T-helper 1 cell treated with Interleukin-12 subunit alpha and Interleukin-12 subunit beta and Interleukin-4 antibody, amounts not matched to agents 30 ng/mL and 1 ng/mL, for 36 hours (primary cell): Measurements from ENCODE around the gene SLC29A1. TPM values are rescaled to one million over a fixed set of nuclear protein-coding genes. Genes with fewer than 3 reads are reported as not detected.
"Not testable (repeated sequence)": the region's sequence is repeated elsewhere in the genome, so short reads cannot be mapped to it uniquely, and the experiment has no call there.

Experiments
- intact Hi-C: fragments of 100-400 bp; cut with micrococcal nuclease; formaldehyde crosslinking; loops from one replicate; pipeline ENCODE4 v1.15.1; 2024
- total RNA-seq: library from RNA; stranded (reverse); gene quantifications from 2 replicates; pipeline ENCODE4 v1.2.3, GENCODE V29; 2022

Gene SLC29A1
- total RNA-seq, 1 donor from 2014 or later = 33.5 TPM

DNA sequence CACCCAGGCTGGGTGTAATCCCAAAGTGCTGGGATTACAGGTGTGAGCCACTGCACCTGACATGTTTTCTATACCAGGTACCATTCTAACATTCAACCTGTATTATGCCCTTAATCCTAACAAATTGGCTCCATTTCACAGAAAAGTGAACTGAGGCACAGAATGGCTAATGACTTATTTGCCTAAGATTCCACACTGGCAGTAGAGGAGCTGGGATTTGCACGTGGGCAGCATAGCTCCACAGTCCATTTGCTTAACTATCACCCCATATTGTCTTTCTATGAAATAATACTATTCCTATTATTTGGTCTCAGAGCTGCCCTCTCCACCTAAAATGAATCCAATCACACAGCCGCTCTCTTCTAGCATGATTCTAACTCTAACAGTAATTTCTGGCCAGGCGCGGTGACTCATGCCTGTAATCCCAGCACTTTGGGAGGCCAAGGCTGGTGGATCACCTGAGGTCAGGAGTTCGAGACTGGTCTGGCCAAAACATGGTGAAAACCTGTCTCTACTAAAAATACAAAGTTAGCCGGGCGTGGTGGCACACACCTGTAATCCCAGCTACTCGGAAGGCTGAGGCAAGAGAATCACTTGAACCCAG, 30.0 kb upstream of the SLC29A1 start:
- intact Hi-C loops = no loop called here

DNA sequence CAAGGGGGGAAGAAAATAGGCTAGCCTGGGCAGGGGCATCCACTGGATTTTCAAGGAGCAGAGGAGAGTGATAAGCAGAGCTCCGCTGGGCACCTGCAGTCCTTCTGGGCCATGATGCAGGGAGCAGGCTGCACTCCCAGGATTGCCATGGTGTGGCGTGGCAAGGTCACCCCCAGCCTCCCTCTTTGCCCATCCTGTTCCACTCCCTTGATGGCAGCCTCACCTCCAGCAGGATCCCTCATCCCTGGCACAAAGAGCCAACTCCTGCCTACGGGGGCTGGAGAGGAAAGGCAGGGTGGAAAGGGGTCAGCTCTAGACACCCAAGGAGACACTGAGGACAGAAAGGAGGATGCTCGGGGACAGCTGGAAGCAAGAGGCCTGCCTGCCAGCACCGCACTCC, 29.1 kb upstream of the SLC29A1 start:
- intact Hi-C loops = no loop called here

DNA sequence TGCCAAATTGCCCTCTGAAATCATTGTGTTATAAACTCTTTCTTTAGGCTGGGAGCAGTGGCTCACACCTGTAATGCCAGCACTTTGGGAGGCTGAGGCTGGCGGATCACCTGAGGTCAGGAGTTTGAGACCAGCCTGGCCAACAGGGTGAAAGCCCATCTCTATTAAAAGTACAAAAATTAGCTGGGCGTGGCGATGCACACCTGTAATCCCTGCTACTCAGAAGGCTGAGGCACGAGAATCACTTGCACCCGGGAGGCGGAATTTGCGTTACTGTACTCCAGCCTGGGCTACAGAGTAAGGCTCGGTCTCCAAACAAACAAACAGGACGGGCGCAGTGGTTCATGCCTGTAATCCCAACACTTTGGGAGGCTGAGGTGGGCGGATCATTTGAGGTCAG, 27.0 kb upstream of the SLC29A1 start:
- intact Hi-C loops = not testable (repeated sequence)

DNA sequence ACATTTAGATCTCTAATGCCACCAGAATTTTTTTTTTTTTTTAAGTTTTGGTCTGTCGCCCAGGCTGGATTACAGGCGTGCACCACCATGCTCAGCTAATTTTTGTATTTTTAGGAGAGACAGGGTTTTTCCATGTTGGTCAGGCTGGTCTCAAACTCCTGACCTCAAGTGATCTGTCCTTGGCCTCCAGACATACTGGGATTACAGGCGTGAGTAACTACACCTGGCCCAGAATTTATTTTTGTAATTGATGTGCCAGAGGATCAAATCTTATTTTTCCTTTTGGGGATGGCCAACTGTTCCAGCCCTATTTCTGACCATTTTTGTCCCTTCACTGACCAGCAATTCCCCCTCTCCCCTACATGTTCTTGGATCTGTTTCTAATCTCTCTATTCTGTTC, 24.7 kb upstream of the SLC29A1 start:
- intact Hi-C loops = no loop called here

DNA sequence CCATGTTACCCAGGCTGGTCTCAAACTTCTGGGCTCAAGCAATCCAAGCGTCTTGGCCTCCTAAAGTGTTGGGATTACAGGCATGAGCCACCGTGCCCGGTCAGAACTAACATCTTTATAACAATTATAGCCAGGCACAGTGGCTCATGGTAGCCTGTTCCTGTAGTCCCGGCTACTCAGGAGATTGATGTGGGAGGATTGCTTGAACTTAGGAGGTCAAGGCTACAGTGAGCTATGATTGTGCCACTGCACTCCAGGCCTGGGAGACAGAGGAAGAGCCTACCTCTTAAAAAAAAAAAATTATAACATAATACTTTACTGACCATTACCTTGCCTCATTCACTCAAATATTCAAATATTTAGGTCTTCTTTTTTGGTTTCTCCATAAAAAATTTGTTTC, 23.5 kb upstream of the SLC29A1 start:
- intact Hi-C loops = no loop called here

DNA sequence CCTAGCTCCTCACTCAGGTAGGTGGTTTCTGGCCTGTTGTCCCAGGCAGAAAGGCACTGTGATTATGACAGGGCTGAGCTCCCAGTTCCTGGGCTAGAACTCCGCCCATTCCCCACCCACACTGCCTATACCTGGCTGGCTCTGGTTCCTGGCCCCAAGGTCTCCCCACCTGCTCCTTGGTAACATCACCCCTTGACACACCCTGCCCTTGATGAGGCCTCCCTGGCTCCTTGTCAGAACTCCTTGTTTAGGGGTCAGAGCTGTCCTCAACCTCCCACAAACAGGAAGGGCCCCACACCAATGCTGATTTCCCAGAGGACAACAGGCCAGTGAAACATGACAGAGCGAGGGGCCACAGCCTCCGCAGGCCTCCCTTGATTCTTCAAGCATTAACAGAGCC, 22.2 kb upstream of the SLC29A1 start:
- intact Hi-C loops = no loop called here

DNA sequence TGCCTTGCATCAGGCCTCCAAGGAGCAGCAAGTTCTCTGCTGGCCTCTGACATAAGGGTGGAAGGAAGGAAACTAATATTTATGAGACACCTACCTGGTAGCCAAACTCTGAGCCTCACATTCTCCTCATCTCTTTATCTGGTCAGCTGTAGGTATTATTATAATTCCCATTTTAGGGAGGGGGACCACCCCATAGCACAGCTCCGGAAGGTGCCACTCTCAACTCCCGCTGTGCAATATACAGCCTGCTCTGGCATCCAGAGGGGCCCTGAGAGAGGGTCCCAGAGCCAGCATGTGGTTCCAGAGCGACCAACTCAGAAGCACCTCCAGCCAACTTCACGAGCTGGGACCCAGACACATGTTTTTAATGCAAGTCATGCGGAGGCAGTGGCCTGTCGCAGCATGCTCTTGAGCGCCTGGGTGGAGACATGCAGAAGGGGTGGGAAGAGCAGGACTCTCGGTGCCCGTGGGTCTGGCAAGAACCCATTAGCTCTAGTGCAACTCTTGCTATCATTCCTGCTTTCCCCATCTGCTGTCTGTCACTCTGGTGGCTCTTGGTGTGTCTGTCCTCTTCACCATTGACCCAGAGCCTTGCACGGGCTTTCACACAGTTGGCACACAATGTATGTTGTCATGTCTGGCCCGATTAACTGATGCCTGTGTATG, 21.6 kb upstream of the SLC29A1 start:
- intact Hi-C loops = no loop called here

DNA sequence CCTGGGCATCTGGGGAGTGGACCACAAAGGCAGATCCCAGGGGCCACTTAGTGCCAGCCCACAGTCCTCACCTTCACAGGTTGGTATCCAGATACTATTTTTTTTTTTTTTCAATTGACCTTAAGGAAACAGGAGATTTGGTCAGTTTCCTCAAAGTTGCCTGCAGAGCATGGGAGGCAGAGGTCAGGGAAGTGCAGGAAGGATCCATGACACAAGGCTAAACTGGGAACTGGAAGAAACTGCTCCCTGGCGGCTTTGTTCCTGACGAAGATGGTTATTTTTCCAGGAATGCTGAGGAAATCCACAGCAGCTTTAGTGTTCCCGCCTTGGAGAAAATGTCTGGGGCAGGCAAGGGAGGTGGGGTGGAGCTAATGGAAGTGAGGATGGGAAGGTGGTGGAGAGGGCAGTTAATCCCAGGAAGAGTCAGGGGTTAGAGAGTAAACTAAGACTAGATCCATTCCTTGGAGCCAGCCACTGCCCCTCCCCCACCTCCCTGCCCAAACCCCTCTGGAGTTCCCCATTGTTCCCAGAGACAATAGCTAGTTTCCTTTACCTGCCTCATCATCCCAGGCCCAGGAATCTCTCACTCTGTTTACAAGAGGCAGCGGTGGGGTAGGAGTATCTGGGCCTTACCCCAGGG, 20.9 kb upstream of the SLC29A1 start:
- intact Hi-C loops = no loop called here

DNA sequence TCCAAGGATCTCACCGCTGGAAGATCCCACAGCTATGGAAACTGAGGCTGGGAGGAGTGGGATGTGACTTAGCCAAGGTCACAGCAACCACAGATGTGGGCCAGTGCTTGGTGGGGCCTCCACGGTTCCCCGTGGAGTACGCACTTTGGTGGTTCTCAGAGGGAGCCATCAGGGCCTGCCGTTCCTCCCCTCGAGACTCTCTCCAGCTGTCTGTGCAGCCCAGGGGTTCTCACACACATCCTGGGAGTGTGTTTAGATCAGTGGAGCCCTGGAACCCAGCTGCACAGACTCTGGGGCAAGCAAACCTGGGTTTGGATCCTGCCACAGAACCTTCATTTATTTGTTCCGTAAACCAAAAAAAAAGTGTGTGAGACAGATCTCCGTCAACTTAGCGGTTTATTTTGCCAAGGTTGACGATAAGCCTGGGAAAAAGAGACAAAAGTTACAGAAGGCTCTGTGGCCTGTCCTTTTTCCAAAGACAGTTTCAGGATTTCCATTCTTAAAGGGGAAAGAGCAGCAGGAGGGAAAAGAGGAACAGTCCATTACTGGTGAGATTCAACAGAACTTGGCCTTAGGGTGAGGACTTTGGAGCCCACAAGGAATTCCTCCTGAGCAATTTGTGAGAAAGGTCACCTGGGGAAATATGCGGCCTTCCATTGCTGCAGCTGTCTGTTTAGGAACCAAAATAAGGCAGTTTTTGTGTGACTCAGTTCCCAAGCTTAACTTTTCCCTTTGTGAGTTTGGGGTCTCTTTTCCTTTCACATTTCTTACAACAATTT, 20.2 kb upstream of the SLC29A1 start:
- intact Hi-C loops = no loop called here

DNA sequence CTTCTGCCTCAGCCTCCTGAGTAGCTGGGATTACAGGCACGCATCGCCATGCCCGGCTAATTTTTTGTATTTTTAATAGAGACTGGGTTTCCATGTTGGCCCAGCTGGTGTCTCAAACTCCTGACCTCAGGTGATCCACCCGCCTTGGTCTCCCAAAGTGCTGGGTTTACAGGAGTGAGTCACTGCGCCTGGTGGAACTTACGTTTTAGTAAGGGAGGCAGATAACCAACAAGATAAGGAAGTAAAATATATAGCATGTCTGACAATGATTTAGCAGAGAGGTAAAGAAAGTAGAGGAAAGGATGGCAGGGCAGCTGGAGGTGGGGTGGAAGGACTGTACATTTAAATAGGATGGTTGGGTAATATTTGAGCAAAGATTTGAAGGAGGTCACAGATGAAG, 19.4 kb upstream of the SLC29A1 start:
- intact Hi-C loops = no loop called here

DNA sequence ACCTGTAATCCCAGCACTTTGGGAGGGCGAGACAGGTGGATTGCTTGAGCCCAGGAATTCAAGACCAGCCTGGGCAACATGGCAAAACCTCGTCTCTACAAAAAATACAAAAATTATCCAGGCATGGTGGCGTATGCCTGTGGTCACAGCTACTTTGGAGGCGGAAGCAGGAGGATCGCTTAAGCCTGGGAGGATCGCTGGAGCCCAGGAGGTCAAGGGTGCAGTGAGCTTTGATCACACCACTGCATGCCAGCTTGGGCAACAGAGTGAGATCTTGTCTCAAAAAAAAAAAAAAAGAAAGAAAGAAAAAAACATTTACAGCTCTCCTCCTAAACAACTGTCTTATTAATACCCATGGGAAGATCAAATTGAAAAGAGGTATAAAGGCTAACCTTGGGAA, 15.4 kb upstream of the SLC29A1 start:
- intact Hi-C loops = no loop called here

DNA sequence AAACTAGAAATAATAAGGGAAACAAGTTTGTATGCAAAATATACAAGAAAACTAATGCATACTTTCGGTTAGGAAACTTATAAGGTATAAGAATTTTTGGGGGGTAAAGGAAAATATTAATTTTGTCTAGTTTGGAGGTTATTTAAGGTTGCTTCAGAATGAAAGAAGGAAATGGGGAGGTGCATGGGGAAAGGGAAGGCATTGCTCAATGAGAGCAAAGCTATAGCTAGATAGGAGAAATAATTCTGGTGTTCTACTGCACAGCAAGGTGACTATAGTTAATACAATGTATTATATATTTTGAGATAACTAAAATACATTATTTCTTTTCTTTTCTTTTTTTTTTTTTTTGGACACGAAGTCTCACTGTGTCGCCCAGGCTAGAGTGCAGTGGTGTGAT, 12.1 kb upstream of the SLC29A1 start:
- intact Hi-C loops = no loop called here

DNA sequence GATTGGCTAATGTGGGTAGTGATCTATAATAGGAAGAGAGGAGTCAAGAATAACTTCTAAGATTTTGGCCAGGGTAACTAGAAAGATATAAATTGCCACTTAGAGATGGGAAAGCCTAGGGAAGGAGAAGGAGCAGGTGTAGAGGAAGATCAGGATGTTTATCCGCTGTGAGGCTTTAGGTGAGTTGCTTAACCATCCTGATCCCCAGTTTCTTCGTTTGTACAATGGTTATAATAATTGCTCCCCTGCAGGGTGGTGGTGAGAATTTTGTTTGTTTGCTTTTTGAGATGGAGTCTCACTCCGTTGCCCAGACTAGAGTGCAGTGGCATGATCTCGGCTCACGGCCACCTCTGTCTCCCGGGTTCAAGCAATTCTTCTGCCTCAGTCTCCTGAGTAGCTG, 9.1 kb upstream of the SLC29A1 start:
- intact Hi-C loops = no loop called here

DNA sequence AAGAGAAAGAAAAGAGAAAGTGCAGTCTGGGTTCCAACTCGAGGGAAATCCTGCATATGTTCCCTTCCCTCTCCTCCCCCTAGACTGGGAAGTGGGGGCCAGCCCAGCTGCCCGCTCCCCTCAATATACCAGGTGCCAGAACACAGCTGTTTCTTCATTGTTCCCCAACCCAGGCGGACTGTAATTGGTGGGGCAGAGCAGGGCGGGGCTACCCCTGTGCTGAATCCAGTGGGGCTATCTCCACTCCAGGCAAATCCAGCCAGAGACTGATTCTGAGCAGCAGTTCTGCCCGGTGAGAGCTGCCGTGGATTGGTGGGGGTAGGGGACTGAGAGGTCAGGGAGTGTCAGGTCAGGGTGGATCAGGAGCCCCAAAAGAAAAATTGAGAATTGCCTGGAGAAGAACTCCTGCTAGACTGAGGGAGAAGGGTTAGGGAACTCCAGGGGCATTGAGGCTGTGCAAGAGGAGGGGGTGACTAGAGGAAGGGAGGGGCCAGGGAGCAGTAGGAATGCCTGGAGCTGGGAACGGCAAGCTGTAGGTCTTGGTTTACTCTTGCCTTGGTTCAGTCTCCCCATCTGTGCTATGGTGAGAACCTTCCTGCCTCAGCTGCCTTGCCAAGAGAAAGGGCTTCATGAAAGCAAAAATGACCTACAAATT, 6.6 kb upstream of the SLC29A1 start, which contains the start of gene MYMX:
MYMX (plus strand) TSS at position 250 of the 655 bp plus-strand sequence. CDS start 546 bp downstream, outside the sequence.
- intact Hi-C loops = no loop called here

DNA sequence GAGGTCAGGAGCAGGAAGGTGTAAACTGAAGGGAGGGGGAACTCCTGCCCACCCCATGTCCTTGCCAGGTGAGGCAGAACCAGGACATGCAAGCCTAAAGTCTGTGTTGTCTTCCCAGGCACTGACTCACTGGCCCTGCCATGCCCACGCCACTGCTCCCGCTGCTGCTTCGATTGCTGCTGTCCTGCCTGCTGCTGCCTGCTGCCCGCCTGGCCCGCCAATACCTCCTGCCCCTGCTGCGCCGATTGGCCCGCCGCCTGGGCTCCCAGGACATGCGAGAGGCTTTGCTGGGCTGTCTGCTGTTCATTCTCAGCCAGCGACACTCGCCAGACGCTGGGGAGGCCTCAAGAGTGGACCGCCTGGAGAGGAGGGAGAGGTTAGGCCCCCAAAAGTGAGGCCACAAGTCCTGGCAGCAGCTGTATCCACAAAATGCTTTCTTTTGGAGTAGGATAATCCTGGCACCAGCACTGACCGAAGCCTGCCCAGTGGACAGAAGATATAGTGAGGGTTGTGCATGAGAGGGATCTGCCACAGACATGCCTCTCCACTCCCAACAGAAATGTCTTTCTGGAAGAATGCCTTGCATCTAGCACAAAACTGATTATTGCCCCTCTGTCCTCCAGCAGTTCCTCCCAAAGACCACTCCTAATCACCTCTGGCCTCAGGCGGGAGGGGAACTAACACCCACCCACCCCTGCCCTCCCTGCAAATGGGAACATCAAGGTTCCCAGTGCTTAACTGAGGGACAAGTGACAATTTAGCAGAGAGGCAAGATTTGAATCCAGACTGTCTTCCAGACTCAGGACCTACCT, 5.9 kb upstream of the SLC29A1 start:
- intact Hi-C loops = no loop called here

DNA sequence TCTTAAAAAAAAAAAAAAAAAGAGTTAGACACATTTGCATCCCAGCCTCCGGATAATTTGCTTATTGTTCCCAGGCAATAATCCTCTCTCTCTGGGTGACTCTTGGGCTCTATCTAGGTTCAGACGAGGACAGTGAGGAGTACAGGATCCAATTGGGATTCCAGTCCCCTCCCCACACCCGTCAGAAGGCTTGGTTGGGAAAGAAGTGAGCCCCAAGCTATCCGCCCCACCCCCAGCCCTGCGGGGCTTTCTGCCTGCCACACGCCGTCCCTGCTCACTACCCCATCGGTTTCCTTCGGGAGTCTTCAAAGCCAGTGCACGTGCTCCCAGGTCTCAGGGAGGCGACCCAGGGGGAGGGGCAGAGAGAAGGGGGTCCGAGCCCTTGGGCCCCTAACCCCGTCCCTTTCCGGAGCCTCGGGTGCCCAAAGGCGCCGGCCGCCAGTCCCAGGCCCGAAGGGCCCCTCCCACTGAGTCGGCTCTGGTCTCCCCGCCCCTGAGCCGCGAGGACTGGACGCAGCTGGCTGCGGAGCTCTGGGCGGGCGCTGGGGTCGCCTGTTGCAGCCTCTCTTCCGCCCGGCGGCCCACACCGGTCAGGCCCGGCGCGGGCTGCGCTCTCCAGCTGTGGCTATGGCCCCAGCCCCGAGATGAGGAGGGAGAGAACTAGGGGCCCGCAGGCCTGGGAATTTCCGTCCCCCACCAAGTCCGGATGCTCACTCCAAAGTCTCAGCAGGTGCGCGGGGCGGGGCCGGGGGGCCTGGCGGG, 4.2 kb upstream of the SLC29A1 start:
- intact Hi-C loops = no loop called here

DNA sequence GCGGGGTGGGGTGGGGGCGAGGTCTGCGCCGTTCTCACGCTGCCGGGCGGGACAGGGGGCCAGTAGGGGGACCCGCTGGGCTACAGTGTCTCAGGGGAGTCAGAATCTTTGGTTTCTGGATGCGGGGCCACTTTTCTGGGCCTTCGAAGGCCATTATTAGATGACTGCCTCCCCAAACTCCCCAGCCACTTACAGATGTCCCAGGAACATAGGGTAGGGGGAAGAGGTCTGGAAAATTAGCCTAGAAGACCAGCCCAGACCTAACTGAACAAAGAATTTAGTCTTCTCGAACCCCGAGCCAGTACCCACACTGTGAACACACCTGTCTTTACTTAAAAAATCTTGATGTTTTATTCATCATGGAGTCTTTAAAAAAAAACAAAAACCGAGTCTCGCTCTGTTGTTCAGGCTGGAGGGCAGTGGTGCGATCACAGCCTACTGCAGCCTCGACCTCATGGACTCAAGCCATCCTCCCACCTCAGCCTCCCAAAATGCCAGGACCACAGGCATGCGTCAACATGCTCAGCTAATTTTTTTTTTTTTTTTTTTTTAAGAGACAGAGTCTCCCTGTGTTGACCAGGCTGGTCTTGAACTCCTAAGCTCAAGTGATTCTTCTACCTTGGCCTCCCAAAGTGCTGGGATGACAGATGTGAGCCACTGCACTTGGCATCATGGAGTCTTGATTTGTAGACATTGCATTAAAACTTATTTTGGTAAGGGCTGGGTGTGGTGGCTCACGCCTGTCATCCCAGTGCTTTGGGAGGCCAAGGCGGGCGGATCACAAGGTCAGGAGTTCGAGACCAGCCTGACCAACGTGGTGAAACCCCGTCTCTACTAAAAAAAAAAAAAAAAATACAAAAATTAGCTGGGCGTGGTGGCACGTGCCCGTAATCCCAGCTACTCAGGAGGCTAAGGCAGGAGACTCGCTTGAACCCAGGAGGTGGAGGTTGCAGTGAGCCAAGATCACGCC, 3.3 kb upstream of the SLC29A1 start:
- intact Hi-C loops = loop anchor here (2.0 to 5.0 kb wide), 2 partner anchors 93 to 593 kb away; partner anchors contain the start of genes GTPBP2, MRPL14 and TMEM63B

DNA sequence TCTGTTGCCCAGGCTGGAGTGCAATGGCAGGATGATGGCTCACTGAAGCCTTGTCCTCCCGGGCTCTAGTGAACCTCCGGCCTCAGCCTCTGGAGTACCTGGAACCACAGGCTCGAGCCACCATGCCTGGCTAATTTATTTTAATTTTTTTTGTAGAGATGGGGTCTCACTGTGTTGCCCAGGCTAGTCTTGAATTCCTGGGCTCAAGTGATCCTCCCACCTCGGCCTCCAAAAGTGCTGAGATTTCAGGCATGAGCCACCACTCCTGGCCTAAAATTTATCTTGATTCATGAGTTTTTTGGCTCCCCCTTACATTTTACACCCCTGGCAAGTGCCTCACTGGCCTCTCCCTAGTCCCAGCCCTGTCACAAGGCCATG, 2.5 kb upstream of the SLC29A1 start:
- intact Hi-C loops = loop anchor here (1.0 to 5.0 kb wide), 6 partner anchors 16 to 594 kb away; partner anchors contain the start of genes GTPBP2, MRPL14, TMEM63B and VEGFA
